ENCODE measurements around the gene CDC42EP2. TPM values are rescaled to one million over a fixed set of nuclear protein-coding genes. Genes with fewer than 3 reads are reported as not detected.
A peak's percentile ranks its signal among the peaks of the same experiment; 100 is the strongest.

Gene CDC42EP2
- total RNA-seq, 1 donor from 2014 or later = 0.11 TPM

DNA sequence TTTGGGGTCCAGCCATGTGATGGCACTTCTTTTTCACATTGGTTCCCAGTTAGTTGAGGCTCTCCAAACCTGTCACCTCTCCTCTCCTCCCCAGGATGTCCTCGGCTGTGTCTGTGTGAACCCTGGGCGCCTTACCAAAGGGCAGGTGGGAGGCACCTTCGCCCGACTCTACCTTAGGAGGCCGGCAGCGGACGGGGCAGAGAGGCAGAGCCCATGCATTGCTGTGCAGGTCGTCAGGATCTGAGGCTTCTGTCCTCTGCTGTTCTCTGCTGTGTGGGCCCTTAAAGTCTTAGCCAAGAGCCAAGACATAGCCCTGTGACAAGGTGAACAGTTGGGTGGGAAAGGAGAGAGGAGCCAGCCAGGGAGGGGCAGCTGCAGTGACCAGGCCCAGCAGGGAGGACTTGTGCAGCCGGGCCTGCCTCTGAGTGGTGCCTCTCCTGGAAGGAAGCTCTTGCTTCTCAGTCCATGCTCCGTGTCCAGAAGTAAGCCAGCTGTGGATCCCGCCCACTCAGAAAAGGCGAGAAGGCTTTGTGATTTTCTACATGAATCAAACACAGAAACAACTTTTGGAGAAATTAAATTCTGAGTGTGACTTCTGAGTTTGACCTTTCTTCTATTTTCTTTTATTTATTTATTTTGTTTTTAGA, 17.5 kb upstream of the CDC42EP2 start:
- no peaks in the 10 kb centered on the region for H3K36me3 ChIP-seq
- no peaks in the 10 kb centered on the region for H3K79me2 ChIP-seq (ENCODE audit: low read depth)
- no peaks in the 10 kb centered on the region for H3K9me3 Mint-ChIP-seq
- no peak overlapping the region for H3K4me3 ChIP-seq
- H3K4me2 ChIP-seq = no peak overlapping the region
- H3K4me3 Mint-ChIP-seq = no peak overlapping the region
- H3K4me1 ChIP-seq = peaks cover 10% of the 10 kb centered on the region
- H3K36me3 Mint-ChIP-seq = peaks cover 26% of the 10 kb centered on the region
- H3K4me1 Mint-ChIP-seq = peaks cover 26% of the 10 kb centered on the region
- peaks cover 13% of the 10 kb centered on the region for H4K20me1 ChIP-seq (ENCODE audit: low read depth)
- no peak overlapping the region for H3K9ac ChIP-seq
- H2AFZ ChIP-seq (replicated peaks) = no peak overlapping the region
- no peak overlapping the region for H3K27ac Mint-ChIP-seq
- H3K27ac ChIP-seq = no peak overlapping the region
- no peaks in the 10 kb centered on the region for H3K27me3 Mint-ChIP-seq (ENCODE audit: insufficient read depth, low read depth)
- no peaks in the 10 kb centered on the region for H3K27me3 ChIP-seq
- no peak for DNase-seq (ENCODE audit: low spot score)
- no peak for TF ChIP-seq EZH2 (IDR thresholded peaks at IDR 0.05)
- no peak for TF ChIP-seq EZH2phosphoT487 (IDR thresholded peaks at IDR 0.05)
- TF ChIP-seq, protein P1, sequence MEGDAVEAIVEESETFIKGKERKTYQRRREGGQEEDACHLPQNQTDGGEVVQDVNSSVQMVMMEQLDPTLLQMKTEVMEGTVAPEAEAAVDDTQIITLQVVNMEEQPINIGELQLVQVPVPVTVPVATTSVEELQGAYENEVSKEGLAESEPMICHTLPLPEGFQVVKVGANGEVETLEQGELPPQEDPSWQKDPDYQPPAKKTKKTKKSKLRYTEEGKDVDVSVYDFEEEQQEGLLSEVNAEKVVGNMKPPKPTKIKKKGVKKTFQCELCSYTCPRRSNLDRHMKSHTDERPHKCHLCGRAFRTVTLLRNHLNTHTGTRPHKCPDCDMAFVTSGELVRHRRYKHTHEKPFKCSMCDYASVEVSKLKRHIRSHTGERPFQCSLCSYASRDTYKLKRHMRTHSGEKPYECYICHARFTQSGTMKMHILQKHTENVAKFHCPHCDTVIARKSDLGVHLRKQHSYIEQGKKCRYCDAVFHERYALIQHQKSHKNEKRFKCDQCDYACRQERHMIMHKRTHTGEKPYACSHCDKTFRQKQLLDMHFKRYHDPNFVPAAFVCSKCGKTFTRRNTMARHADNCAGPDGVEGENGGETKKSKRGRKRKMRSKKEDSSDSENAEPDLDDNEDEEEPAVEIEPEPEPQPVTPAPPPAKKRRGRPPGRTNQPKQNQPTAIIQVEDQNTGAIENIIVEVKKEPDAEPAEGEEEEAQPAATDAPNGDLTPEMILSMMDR (IDR thresholded peaks at IDR 0.05) = no peak
- no peaks in the 10 kb centered on the region for H3K9me3 ChIP-seq (ENCODE audit: low read depth)
- peaks cover 6% of the 10 kb centered on the region for H3F3A ChIP-seq (ENCODE audit: low read depth)

DNA sequence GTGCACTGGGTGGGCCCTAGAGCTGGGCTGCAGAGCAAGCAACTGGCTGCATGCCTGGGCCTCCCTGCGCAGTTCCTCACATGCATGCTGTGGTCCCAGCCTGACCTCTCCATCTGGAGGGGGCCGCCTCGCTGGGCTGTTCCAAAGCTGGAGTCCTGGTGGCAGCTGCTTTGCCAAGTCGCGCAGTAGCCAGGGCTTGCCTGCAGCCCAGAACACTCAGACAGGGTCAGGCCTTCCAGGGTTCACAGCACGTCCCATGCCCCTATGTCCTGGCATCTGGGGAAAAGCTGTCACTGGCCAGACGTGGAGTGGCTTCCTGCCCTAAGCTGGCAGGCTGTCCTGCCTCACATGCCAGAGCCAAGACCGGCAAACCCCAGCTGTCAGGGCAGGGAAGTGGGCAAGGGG, 16.5 kb upstream of the CDC42EP2 start:
- Histone ChIP-seq H3K27me3 (no peaks in the 10 kb centered on the region), H3K36me3 (no peaks in the 10 kb centered on the region), H3K4me2 (no peak overlapping the region), H4K20me1 (ENCODE audit: low read depth) (peaks cover 14% of the 10 kb centered on the region), H3F3A (ENCODE audit: low read depth) (peaks cover 6% of the 10 kb centered on the region), H3K9ac (no peak overlapping the region), H3K9me3 (ENCODE audit: low read depth) (no peaks in the 10 kb centered on the region), H3K4me1 (peaks cover 13% of the 10 kb centered on the region), H3K27ac (no peak overlapping the region), H3K79me2 (ENCODE audit: low read depth) (no peaks in the 10 kb centered on the region), H3K4me3 (no peak overlapping the region), H2AFZ (replicated peaks) (no peak overlapping the region)
- H3K4me3 Mint-ChIP-seq = no peak overlapping the region
- no peak overlapping the region for H3K27ac Mint-ChIP-seq
- TF ChIP-seq, protein P1 (IDR thresholded peaks at IDR 0.05) = no peak
- TF ChIP-seq EZH2 (IDR thresholded peaks at IDR 0.05) (no peak), EZH2phosphoT487 (IDR thresholded peaks at IDR 0.05) (no peak)
- H3K4me1 Mint-ChIP-seq = peaks cover 29% of the 10 kb centered on the region
- H3K9me3 Mint-ChIP-seq = no peaks in the 10 kb centered on the region
- H3K27me3 Mint-ChIP-seq (ENCODE audit: insufficient read depth, low read depth) = no peaks in the 10 kb centered on the region
- H3K36me3 Mint-ChIP-seq = peaks cover 23% of the 10 kb centered on the region
- no peak for DNase-seq (ENCODE audit: low spot score)

DNA sequence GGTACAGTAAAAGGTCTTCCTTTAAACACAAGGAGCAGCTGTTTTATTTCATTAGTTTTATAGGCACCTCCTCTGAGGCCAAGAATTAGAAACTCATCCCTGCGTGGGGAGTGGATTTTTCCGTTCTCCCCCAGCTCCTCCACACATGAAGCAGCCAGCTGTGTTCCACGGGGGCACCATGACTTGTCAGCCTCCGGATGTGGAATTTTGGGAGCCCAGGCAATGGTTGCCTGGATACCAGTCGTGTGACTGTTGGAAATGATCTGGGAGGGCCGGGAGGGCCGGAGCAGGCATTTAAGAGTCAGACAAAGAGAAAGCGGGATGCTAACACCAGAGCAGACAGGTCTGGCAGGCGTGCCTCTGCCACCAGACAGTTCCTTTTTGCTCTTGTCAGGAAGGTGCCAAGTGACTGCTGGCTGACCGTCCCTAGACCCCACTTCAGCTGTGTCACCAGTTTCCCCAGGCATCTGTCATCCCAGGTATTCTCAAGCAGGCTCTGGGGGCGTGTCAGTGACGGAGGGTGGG, 15.9 kb upstream of the CDC42EP2 start:
- Histone ChIP-seq H3K4me3 (no peak overlapping the region), H3F3A (ENCODE audit: low read depth) (peaks cover 6% of the 10 kb centered on the region), H3K4me2 (no peak overlapping the region), H4K20me1 (ENCODE audit: low read depth) (peaks cover 14% of the 10 kb centered on the region), H3K9ac (no peak overlapping the region), H3K79me2 (ENCODE audit: low read depth) (no peaks in the 10 kb centered on the region), H3K9me3 (ENCODE audit: low read depth) (no peaks in the 10 kb centered on the region), H3K27ac (no peak overlapping the region), H3K36me3 (no peaks in the 10 kb centered on the region), H2AFZ (replicated peaks) (no peak overlapping the region), H3K27me3 (no peaks in the 10 kb centered on the region), H3K4me1 (peaks cover 13% of the 10 kb centered on the region)
- H3K36me3 Mint-ChIP-seq = peaks cover 23% of the 10 kb centered on the region
- DNase-seq (ENCODE audit: low spot score) = no peak
- peak overlapping the region; percentile 53 for H3K27ac Mint-ChIP-seq
- peaks cover 2% of the 10 kb centered on the region for H3K27me3 Mint-ChIP-seq (ENCODE audit: insufficient read depth, low read depth)
- H3K4me3 Mint-ChIP-seq = no peak overlapping the region
- TF ChIP-seq EZH2 (IDR thresholded peaks at IDR 0.05) = no peak
- TF ChIP-seq, protein P1 (IDR thresholded peaks at IDR 0.05) = no peak
- TF ChIP-seq EZH2phosphoT487 (IDR thresholded peaks at IDR 0.05) = no peak
- peaks cover 29% of the 10 kb centered on the region for H3K4me1 Mint-ChIP-seq
- no peaks in the 10 kb centered on the region for H3K9me3 Mint-ChIP-seq
